ENCODE data around the gene DIP2C. TPM values are rescaled to one million over a fixed set of nuclear protein-coding genes. Genes with fewer than 3 reads are reported as not detected.
"Not testable (repeated sequence)": the region's sequence is repeated elsewhere in the genome, so short reads cannot be mapped to it uniquely, and the experiment has no call there.

Gene DIP2C
- polyA plus RNA-seq, 2 donors: 2.2 to 2.7 TPM

DNA sequence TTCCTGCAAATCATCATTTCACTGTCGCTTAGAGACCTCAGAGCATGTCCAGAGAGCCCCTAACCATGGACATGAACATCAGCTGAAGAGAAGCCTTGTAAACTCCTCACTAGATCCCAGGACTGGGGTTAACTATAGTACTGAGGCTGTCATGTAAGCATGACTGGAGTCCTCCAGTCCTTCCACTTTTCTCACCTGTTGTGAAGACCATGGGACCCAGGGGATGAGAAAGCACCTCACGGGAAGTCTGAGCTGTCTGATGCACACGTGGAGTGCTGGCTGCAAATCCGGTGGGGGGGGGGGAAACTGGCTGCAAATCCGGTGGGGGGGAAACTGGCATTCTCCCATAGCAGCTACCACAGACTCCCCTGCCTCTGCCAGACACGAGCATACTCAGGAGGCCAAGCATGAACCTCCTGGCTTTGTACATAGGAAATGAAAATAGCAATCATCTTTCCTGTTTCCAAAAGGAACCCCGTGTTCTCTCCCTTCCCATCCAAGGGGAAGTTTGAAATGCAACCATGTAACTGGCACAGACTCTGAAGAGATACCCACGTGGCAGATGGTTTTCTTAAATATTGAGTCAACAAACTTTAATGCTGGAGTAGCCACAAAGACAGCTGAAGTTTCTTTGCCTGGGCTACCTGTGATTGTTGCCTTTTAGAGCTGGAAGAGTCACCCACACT is 292.8 kb downstream of the DIP2C start:
- Histone ChIP-seq H3K27ac (ENCODE audit: low read depth in 2 of 2, low read length in 1 of 2) (no peak overlapping the region), H3K9me3 (ENCODE audit: control insufficient read depth in 2 of 2, insufficient read depth in 1 of 2, low read depth in 1 of 2, low read length in 1 of 2) (no peaks in the 10 kb centered on the region), H3K27me3 (ENCODE audit: control insufficient read depth in 1 of 2, insufficient read depth in 2 of 2, low read length in 2 of 2) (no peaks in the 10 kb centered on the region), H3K36me3 (ENCODE audit: control insufficient read depth in 2 of 2, insufficient read depth in 2 of 2, low read length in 1 of 2) (no peaks in the 10 kb centered on the region), H3K4me3 (ENCODE audit: low read depth in 1 of 2, low read length in 2 of 2) (no peak overlapping the region), H3K4me1 (ENCODE audit: control insufficient read depth in 2 of 2, insufficient read depth in 2 of 2, low read length in 1 of 2) (no peaks in the 10 kb centered on the region)
- 56 to 57% methylated on average over 8 of the region's 8 CpGs for WGBS, 2 donors

GRCh38 chr10:396107-396506 is 293.4 kb downstream of the DIP2C start:
- WGBS, 2 donors: 72 to 75% methylated on average over 5 of the region's 5 CpGs
- Histone ChIP-seq H3K4me3 (ENCODE audit: low read depth in 1 of 2, low read length in 2 of 2) (no peak overlapping the region), H3K4me1 (ENCODE audit: control insufficient read depth in 2 of 2, insufficient read depth in 2 of 2, low read length in 1 of 2) (no peaks in the 10 kb centered on the region), H3K27me3 (ENCODE audit: control insufficient read depth in 1 of 2, insufficient read depth in 2 of 2, low read length in 2 of 2) (no peaks in the 10 kb centered on the region), H3K27ac (ENCODE audit: low read depth in 2 of 2, low read length in 1 of 2) (no peak overlapping the region), H3K9me3 (ENCODE audit: control insufficient read depth in 2 of 2, insufficient read depth in 1 of 2, low read depth in 1 of 2, low read length in 1 of 2) (no peaks in the 10 kb centered on the region), H3K36me3 (ENCODE audit: control insufficient read depth in 2 of 2, insufficient read depth in 2 of 2, low read length in 1 of 2) (no peaks in the 10 kb centered on the region)

DNA sequence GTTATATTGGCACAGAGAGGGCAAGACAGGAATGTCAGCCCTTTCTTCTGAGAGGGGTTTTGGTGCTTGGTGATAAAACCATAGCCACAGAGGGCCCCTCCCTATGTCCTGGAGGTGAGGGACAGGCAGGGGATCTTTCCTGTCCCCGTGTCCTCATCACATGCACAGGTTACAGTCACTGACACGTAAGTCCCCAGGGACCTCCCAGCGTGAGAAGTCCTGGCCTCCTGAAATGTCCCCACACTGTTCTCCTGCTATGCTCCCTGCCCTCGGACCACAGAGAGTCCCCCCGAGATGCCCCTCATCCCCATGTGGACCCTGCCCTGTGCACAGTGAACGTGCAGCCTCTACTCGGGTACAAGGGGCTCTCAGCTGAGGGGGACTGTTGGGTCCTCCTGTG is 293.8 kb downstream of the DIP2C start:
- 90 to 92% methylated on average over 7 of the region's 7 CpGs for WGBS, 2 donors
- H3K4me3 ChIP-seq (ENCODE audit: low read depth in 1 of 2, low read length in 2 of 2): no peak overlapping the region

GRCh38 chr10:394439-395101 is 294.9 kb downstream of the DIP2C start:
- not testable (repeated sequence) for H3K4me1 ChIP-seq (ENCODE audit: control insufficient read depth in 2 of 2, insufficient read depth in 2 of 2, low read length in 1 of 2); H3K27me3 ChIP-seq (ENCODE audit: control insufficient read depth in 1 of 2, insufficient read depth in 2 of 2, low read length in 2 of 2); H3K36me3 ChIP-seq (ENCODE audit: control insufficient read depth in 2 of 2, insufficient read depth in 2 of 2, low read length in 1 of 2); H3K9me3 ChIP-seq (ENCODE audit: control insufficient read depth in 2 of 2, insufficient read depth in 1 of 2, low read depth in 1 of 2, low read length in 1 of 2); H3K4me3 ChIP-seq (ENCODE audit: low read depth in 1 of 2, low read length in 2 of 2); H3K27ac ChIP-seq (ENCODE audit: low read depth in 2 of 2, low read length in 1 of 2)
- WGBS, 2 donors: 80 to 81% methylated on average over 21 of the region's 21 CpGs

More for the DNA sequence above, 293.8 kb downstream of the DIP2C start:
- no peaks in the 10 kb centered on the region for H3K9me3 ChIP-seq (ENCODE audit: control insufficient read depth in 2 of 2, insufficient read depth in 1 of 2, low read depth in 1 of 2, low read length in 1 of 2)
- H3K27me3 ChIP-seq (ENCODE audit: control insufficient read depth in 1 of 2, insufficient read depth in 2 of 2, low read length in 2 of 2): no peaks in the 10 kb centered on the region
- no peaks in the 10 kb centered on the region for H3K4me1 ChIP-seq (ENCODE audit: control insufficient read depth in 2 of 2, insufficient read depth in 2 of 2, low read length in 1 of 2)
- no peak overlapping the region for H3K27ac ChIP-seq (ENCODE audit: low read depth in 2 of 2, low read length in 1 of 2)
- H3K36me3 ChIP-seq (ENCODE audit: control insufficient read depth in 2 of 2, insufficient read depth in 2 of 2, low read length in 1 of 2): no peaks in the 10 kb centered on the region

- Histone ChIP-seq H3K27ac (ENCODE audit: low read depth in 2 of 2, low read length in 1 of 2) (no peak overlapping the region), H3K27me3 (ENCODE audit: control insufficient read depth in 1 of 2, insufficient read depth in 2 of 2, low read length in 2 of 2) (no peaks in the 10 kb centered on the region), H3K4me1 (ENCODE audit: control insufficient read depth in 2 of 2, insufficient read depth in 2 of 2, low read length in 1 of 2) (no peaks in the 10 kb centered on the region), H3K36me3 (ENCODE audit: control insufficient read depth in 2 of 2, insufficient read depth in 2 of 2, low read length in 1 of 2) (peaks cover 0 to 10% of the 10 kb centered on the region in 2 donors), H3K9me3 (ENCODE audit: control insufficient read depth in 2 of 2, insufficient read depth in 1 of 2, low read depth in 1 of 2, low read length in 1 of 2) (no peaks in the 10 kb centered on the region), H3K4me3 (ENCODE audit: low read depth in 1 of 2, low read length in 2 of 2) (no peak overlapping the region)
- 91 to 93% methylated on average over 14 of the region's 14 CpGs for WGBS, 2 donors
Measured at GRCh38 chr10:393787-394438, 295.6 kb downstream of the DIP2C start.

DNA sequence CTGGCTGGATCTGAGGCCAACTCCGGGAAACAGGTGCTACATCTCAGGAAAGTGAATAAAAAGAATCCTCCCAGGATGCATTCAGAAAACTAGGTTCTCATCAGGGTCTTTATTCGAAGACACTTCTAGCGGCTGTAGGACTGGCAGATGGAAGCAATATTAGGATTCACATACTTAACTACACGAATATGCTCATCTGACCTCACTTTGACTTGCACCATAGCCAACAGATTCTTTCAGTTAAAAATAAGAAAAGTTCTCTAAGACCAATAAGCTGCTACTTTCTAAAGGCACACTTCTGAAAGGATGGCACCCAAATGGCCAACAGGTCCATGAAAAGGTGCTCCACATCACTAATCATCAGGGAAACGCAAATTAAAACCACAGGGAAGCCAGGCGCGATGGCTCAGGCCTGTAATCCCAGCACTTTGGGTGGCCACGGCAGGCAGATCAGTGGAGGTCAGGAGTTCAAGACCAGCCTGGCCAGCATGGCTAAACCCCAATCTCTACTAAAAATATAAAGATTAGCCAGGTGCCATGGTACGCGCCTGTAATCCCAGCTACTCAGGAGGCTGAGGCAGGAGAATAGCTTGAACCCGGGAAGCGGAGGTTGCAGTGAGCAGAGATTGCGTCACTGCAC is 296.2 kb downstream of the DIP2C start:
- no peaks in the 10 kb centered on the region for H3K4me1 ChIP-seq (ENCODE audit: control insufficient read depth in 2 of 2, insufficient read depth in 2 of 2, low read length in 1 of 2)
- 95% methylated on average over 13 of the region's 13 CpGs for WGBS, 2 donors
- H3K27me3 ChIP-seq (ENCODE audit: control insufficient read depth in 1 of 2, insufficient read depth in 2 of 2, low read length in 2 of 2): no peaks in the 10 kb centered on the region
- H3K9me3 ChIP-seq (ENCODE audit: control insufficient read depth in 2 of 2, insufficient read depth in 1 of 2, low read depth in 1 of 2, low read length in 1 of 2): no peaks in the 10 kb centered on the region
- no peak overlapping the region for H3K27ac ChIP-seq (ENCODE audit: low read depth in 2 of 2, low read length in 1 of 2)
- H3K36me3 ChIP-seq (ENCODE audit: control insufficient read depth in 2 of 2, insufficient read depth in 2 of 2, low read length in 1 of 2): peaks cover 0 to 10% of the 10 kb centered on the region in 2 donors
- H3K4me3 ChIP-seq (ENCODE audit: low read depth in 1 of 2, low read length in 2 of 2): no peak overlapping the region

DNA sequence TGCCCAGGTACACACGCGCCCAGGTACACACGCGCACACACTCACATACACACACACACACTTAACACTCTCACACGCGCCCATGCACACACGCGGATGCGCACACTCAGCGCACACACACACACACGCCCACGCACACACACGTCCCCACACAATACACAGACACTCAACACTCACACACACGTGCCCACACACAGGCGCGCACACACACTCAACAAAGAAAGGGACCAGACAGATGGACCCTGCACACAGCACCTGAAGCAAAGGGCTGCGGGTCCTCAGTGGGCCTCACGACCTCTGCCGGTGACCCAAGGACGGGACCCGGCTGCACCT is 296.8 kb downstream of the DIP2C start:
- 94% methylated on average over 21 of the region's 21 CpGs for WGBS, 2 donors
- Histone ChIP-seq H3K27ac (ENCODE audit: low read depth in 2 of 2, low read length in 1 of 2) (no peak overlapping the region), H3K9me3 (ENCODE audit: control insufficient read depth in 2 of 2, insufficient read depth in 1 of 2, low read depth in 1 of 2, low read length in 1 of 2) (no peaks in the 10 kb centered on the region), H3K4me3 (ENCODE audit: low read depth in 1 of 2, low read length in 2 of 2) (no peak overlapping the region), H3K4me1 (ENCODE audit: control insufficient read depth in 2 of 2, insufficient read depth in 2 of 2, low read length in 1 of 2) (no peaks in the 10 kb centered on the region), H3K27me3 (ENCODE audit: control insufficient read depth in 1 of 2, insufficient read depth in 2 of 2, low read length in 2 of 2) (no peaks in the 10 kb centered on the region), H3K36me3 (ENCODE audit: control insufficient read depth in 2 of 2, insufficient read depth in 2 of 2, low read length in 1 of 2) (peaks cover 0 to 10% of the 10 kb centered on the region in 2 donors)

DNA sequence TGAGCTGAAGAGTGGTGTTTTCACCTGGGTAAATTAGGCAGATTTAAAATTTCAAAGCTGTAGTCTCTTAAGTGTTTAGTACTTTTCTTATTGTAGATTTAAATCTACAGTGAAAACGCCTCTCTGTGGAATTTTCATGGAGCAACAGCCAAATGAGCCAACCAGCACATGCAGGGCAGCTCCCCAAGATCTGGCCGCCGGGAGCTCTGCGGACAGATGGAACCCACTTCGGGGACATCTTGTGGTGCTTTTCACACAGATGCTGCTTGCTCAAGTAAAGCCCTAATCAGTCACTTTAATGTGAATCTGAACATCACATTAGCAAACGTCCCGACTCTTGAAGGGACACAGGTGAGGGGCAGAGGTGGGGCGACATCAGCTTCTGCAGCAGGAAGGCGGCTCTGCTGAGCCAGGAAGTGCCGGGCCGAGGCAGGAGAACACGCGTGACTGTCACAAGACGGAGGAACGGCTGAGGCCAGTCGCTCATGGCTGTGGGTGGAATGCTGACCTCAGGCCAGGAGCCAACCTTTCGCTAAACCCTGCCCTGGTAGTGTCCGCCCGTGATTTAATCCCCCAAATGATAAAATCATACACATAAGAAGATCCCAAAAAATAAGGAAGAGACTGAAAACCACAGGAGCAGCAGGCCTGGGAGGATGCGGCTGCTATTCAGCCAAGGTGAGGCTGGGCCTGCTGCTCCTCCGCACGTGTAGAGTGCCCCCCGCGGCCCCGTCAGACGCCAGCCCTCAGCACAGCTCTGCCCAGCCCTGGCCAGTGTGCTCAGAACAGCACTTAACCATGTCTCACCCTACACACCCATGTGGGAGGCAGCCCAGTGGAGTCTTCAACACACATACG is 297.4 kb downstream of the DIP2C start:
- H3K27ac ChIP-seq (ENCODE audit: low read depth in 2 of 2, low read length in 1 of 2): no peak overlapping the region
- H3K27me3 ChIP-seq (ENCODE audit: control insufficient read depth in 1 of 2, insufficient read depth in 2 of 2, low read length in 2 of 2): no peaks in the 10 kb centered on the region
- no peaks in the 10 kb centered on the region for H3K9me3 ChIP-seq (ENCODE audit: control insufficient read depth in 2 of 2, insufficient read depth in 1 of 2, low read depth in 1 of 2, low read length in 1 of 2)
- peaks cover 0 to 10% of the 10 kb centered on the region in 2 donors for H3K36me3 ChIP-seq (ENCODE audit: control insufficient read depth in 2 of 2, insufficient read depth in 2 of 2, low read length in 1 of 2)
- WGBS, 2 donors: 90 to 91% methylated on average over 27 of the region's 27 CpGs
- H3K4me3 ChIP-seq (ENCODE audit: low read depth in 1 of 2, low read length in 2 of 2): no peak overlapping the region
- no peaks in the 10 kb centered on the region for H3K4me1 ChIP-seq (ENCODE audit: control insufficient read depth in 2 of 2, insufficient read depth in 2 of 2, low read length in 1 of 2)

DNA sequence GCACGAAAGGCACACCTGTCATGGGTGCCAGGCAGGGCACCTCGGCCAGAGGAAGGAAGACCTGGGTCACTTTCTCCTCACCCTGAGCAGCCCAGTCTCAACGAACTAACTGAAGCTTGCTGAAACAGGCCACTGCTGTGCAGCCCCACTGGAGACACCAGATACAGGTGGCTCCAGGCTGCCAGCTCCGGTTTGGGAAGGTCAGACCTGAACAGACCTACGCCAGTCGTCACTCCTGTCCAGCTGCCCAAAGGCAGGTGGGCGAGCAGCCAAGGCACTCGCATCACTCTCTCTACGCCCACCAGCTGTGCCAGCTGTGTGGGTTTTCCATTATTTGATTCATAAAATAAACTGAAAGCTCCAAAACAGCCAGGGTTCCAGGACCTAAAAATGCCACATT is 298.2 kb downstream of the DIP2C start:
- Histone ChIP-seq H3K4me1 (ENCODE audit: control insufficient read depth in 2 of 2, insufficient read depth in 2 of 2, low read length in 1 of 2) (no peaks in the 10 kb centered on the region), H3K27me3 (ENCODE audit: control insufficient read depth in 1 of 2, insufficient read depth in 2 of 2, low read length in 2 of 2) (no peaks in the 10 kb centered on the region), H3K4me3 (ENCODE audit: low read depth in 1 of 2, low read length in 2 of 2) (no peak overlapping the region), H3K36me3 (ENCODE audit: control insufficient read depth in 2 of 2, insufficient read depth in 2 of 2, low read length in 1 of 2) (peaks cover 0 to 10% of the 10 kb centered on the region in 2 donors), H3K27ac (ENCODE audit: low read depth in 2 of 2, low read length in 1 of 2) (no peak overlapping the region), H3K9me3 (ENCODE audit: control insufficient read depth in 2 of 2, insufficient read depth in 1 of 2, low read depth in 1 of 2, low read length in 1 of 2) (no peaks in the 10 kb centered on the region)
- WGBS, 2 donors: 55 to 63% methylated on average over 9 of the region's 9 CpGs

Measured in esophagus (tissue), 2 donors.